ENCODE results near the gene HDAC4.

- no peak for TF ChIP-seq SMC3 (IDR thresholded peaks at IDR 0.05)
- TF ChIP-seq CTCF (IDR thresholded peaks at IDR 0.05), result no peak
- TF ChIP-seq NR3C1 (IDR thresholded peaks at IDR 0.05), result no peak
- no peak for TF ChIP-seq CHD2 (IDR thresholded peaks at IDR 0.05; ENCODE audit: low read length, partially characterized antibody)
- TF ChIP-seq POLR2AphosphoS2 (conservative IDR thresholded peaks at IDR 0.05; ENCODE audit: low read length), result no peak
- TF ChIP-seq GATA3 (IDR thresholded peaks at IDR 0.05; ENCODE audit: borderline replicate concordance), result no peak
- no peak for TF ChIP-seq MAFK (IDR thresholded peaks at IDR 0.05; ENCODE audit: partially characterized antibody)
- no peak for TF ChIP-seq E2F6 (IDR thresholded peaks at IDR 0.05; ENCODE audit: borderline replicate concordance, low read depth)
- TF ChIP-seq CHD4 (IDR thresholded peaks at IDR 0.05; ENCODE audit: borderline replicate concordance), result no peak
These were observed 40.8 kb downstream of the HDAC4 start for GRCh38 chr2:239360008-239360407.

Measured in A549 (cell line).